H1 (cell line): ENCODE data around the gene CNNM3.

Experiments used
- CREB1 ChIP-seq: IDR thresholded peaks from 2 replicates; pipeline ENCODE4 v1.6.1; 2012; ENCODE audit warnings: inconsistent platforms
- CTCF ChIP-seq, 3 experiments: IDR thresholded peaks; 1 replicate in 2 of 3; 2 replicates in 1 of 3; pipeline versions ENCODE4 v1.5.1 to v1.6.1; 2011; ENCODE audit warnings: low read length in 3 of 3, mild to moderate bottlenecking in 3 of 3, inconsistent platforms in 2 of 3, low read depth in 1 of 3, moderate library complexity in 1 of 3; ENCODE audit not compliant: insufficient read depth in 1 of 3; ENCODE audit errors: control extremely low read depth in 1 of 3
- EZH2 ChIP-seq: fragments of 200-600 bp; sonication (generic); IDR thresholded peaks from 2 replicates; pipeline ENCODE4 v1.7.1; 2012; ENCODE audit warnings: low read depth, mild to moderate bottlenecking, moderate library complexity, low read length, inconsistent platforms; ENCODE audit not compliant: severe bottlenecking
- POLR2A ChIP-seq, 2 experiments: IDR thresholded peaks; 1 replicate in 1 of 2; 2 replicates in 1 of 2; pipeline ENCODE4 v1.6.1; 2011; ENCODE audit warnings: low read depth in 2 of 2, low read length in 2 of 2, mild to moderate bottlenecking in 2 of 2; ENCODE audit errors: control extremely low read depth in 1 of 2
- TCF12 ChIP-seq: IDR thresholded peaks from 2 replicates; pipeline ENCODE4 v1.6.1; 2011; ENCODE audit warnings: low read depth, mild to moderate bottlenecking, low read length
- ZNF274 ChIP-seq: IDR thresholded peaks from 2 replicates; pipeline ENCODE4 v1.7.0; 2012; ENCODE audit warnings: low read length, borderline replicate concordance; ENCODE audit errors: extremely low read depth

- no peak for TF ChIP-seq EZH2
- no peak for TF ChIP-seq POLR2A (IDR thresholded peaks at IDR 0.05; ENCODE audit: control extremely low read depth in 1 of 2, low read depth in 2 of 2, low read length in 2 of 2)
- no peak for TF ChIP-seq ZNF274
- TF ChIP-seq CTCF (IDR thresholded peaks at IDR 0.05; ENCODE audit: control extremely low read depth in 1 of 3, insufficient read depth in 1 of 3, low read depth in 1 of 3, low read length in 3 of 3) = no peak
- no peak for TF ChIP-seq CREB1
- no peak for TF ChIP-seq TCF12
Measured at GRCh38 chr2:96828436-96828835, 12.4 kb downstream of the CNNM3 start.
